ENCODE measurements around the gene RCL1.

DNA sequence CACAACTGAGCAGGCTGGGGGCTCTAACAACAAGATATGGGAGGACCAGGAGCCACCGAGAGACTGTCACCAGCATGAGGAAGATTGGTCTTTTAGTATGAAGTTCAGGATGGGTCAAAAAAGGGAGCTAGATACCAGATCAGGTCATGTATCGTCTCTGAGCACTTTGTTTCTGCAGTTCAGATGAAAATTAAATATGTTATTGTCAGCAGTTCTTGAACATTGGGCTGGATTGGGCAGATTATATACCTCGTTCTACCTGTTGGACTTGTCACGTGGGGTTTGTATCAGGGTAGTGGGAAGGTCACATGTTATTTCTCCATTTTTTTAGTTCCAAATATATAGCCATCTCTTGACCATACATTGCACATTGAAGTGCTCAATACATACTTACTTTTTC lies 47.3 kb downstream of the RCL1 start:
- TF ChIP-seq ESRRA (IDR thresholded peaks at IDR 0.05; ENCODE audit: borderline replicate concordance, low read length), result no peak
- TF ChIP-seq CTCF (IDR thresholded peaks at IDR 0.05), result no peak
- TF ChIP-seq RAD21 (conservative IDR thresholded peaks at IDR 0.05 in 1 of 2, IDR thresholded peaks at IDR 0.05 in 1 of 2), result no peak
- TF ChIP-seq JUN (IDR thresholded peaks at IDR 0.05), result no peak
- TF ChIP-seq ZNF302 (CRISPR knock-in tag; IDR thresholded peaks at IDR 0.05), result no peak
- TF ChIP-seq POLR2A (IDR thresholded peaks at IDR 0.05; ENCODE audit: low read length), result no peak
- no peak for TF ChIP-seq ATOH8 (CRISPR knock-in tag; IDR thresholded peaks at IDR 0.05; ENCODE audit: low read depth)
- no peak for TF ChIP-seq EP300 (IDR thresholded peaks at IDR 0.05)
- no peak for TF ChIP-seq E2F6 (IDR thresholded peaks at IDR 0.05; ENCODE audit: borderline replicate concordance, low read depth)
- TF ChIP-seq BHLHE40 (IDR thresholded peaks at IDR 0.05; ENCODE audit: low read depth, low read length), result no peak
